ENCODE results near the gene ANKRD13C.

Gene ANKRD13C

GRCh38 chr1:70221238-70222121, 133.0 kb downstream of the ANKRD13C start, which contains the start of gene SRSF11:
TSS of gene SRSF11 (plus strand) at chr1:70221380. CDS start at chr1:70221637, 257 bp downstream.
- DNase-seq (ENCODE audit: extremely low spot score) = peak; percentile 98
- CTCF ChIA-PET = interaction anchor here (0.8 to 1.7 kb wide), 2 partner anchors 11 to 161 kb away, joined by 9 read pairs; no protein-coding TSS in a partner anchor
- POLR2A ChIA-PET = interaction anchor here (0.8 to 3.2 kb wide), 17 partner anchors 10 to 276 kb away, joined by 3 to 30 read pairs (median 5); partner anchors contain the start of genes ANKRD13C, CTH and LRRC40
- TF ChIP-seq ZNF384 (IDR thresholded peaks at IDR 0.05) (no peak), TARDBP (IDR thresholded peaks at IDR 0.05) (peak; percentile 88), SUZ12 (IDR thresholded peaks at IDR 0.05) (no peak), CTBP1 (IDR thresholded peaks at IDR 0.05; ENCODE audit: borderline replicate concordance) (no peak), NFRKB (IDR thresholded peaks at IDR 0.05) (no peak), ELF4 (IDR thresholded peaks at IDR 0.05) (no peak; the same call in 1 of the 2 replicates), LEF1 (IDR thresholded peaks at IDR 0.05; ENCODE audit: borderline replicate concordance) (0 out of 2 replicates have a peak, but pooled peaks have one; percentile 8), FOXM1 (IDR thresholded peaks at IDR 0.05; ENCODE audit: borderline replicate concordance) (no peak), L3MBTL2 (conservative IDR thresholded peaks at IDR 0.05) (peak; percentile 67), ARNT (IDR thresholded peaks at IDR 0.05) (no peak), HDGF (IDR thresholded peaks at IDR 0.05; ENCODE audit: borderline replicate concordance) (no peak), BHLHE40 (IDR thresholded peaks at IDR 0.05; ENCODE audit: borderline replicate concordance) (no peak), SP1 (IDR thresholded peaks at IDR 0.05) (no peak), PKNOX1 (IDR thresholded peaks at IDR 0.05) (no peak)

GRCh38 chr1:70220517-70221237, 133.8 kb downstream of the ANKRD13C start:
- no peak for TF ChIP-seq FOXK2 (IDR thresholded peaks at IDR 0.05)
- TF ChIP-seq LEF1 (IDR thresholded peaks at IDR 0.05; ENCODE audit: borderline replicate concordance) = no peak
- no peak for TF ChIP-seq SUZ12 (IDR thresholded peaks at IDR 0.05)
- no peak for TF ChIP-seq HDGF (IDR thresholded peaks at IDR 0.05; ENCODE audit: borderline replicate concordance)
- no peak for TF ChIP-seq ZNF384 (IDR thresholded peaks at IDR 0.05)
- TF ChIP-seq BHLHE40 (IDR thresholded peaks at IDR 0.05; ENCODE audit: borderline replicate concordance) = no peak
- no peak for TF ChIP-seq ELF4 (IDR thresholded peaks at IDR 0.05)
- no peak for TF ChIP-seq FOXA1 (IDR thresholded peaks at IDR 0.05)
- no peak for TF ChIP-seq NFRKB (IDR thresholded peaks at IDR 0.05)
- TF ChIP-seq PKNOX1 (IDR thresholded peaks at IDR 0.05) = no peak
- no peak for TF ChIP-seq ARNT (IDR thresholded peaks at IDR 0.05)
- no peak; the same call in 1 of the 2 replicates for TF ChIP-seq CTBP1 (IDR thresholded peaks at IDR 0.05; ENCODE audit: borderline replicate concordance)
- no peak for TF ChIP-seq TARDBP (IDR thresholded peaks at IDR 0.05)
- no peak for TF ChIP-seq FOXM1 (IDR thresholded peaks at IDR 0.05; ENCODE audit: borderline replicate concordance)
- no peak for TF ChIP-seq SP1 (IDR thresholded peaks at IDR 0.05)
- no peak for TF ChIP-seq L3MBTL2 (conservative IDR thresholded peaks at IDR 0.05)
- DNase-seq (ENCODE audit: extremely low spot score) = no peak
- CTCF ChIA-PET = interaction anchor here (0.8 to 1.7 kb wide), 2 partner anchors 10 to 160 kb away, joined by 9 read pairs; no protein-coding TSS in a partner anchor
- POLR2A ChIA-PET = interaction anchor here (0.8 to 3.2 kb wide), 17 partner anchors 9 to 276 kb away, joined by 3 to 30 read pairs (median 4); partner anchors contain the start of genes ANKRD13C, CTH and LRRC40

GRCh38 chr1:70220015-70220414, 134.5 kb downstream of the ANKRD13C start:
- CTCF ChIA-PET = interaction anchor here (1.7 kb wide), 1 partner anchor 9 kb away, joined by 9 read pairs; no protein-coding TSS in a partner anchor
- POLR2A ChIA-PET = interaction anchor here (0.8 to 3.2 kb wide), 5 partner anchors 8 to 191 kb away, joined by 3 to 30 read pairs (median 20); partner anchors contain the start of genes CTH and LRRC40
- TF ChIP-seq ARNT (IDR thresholded peaks at IDR 0.05) = no peak
- no peak for TF ChIP-seq TARDBP (IDR thresholded peaks at IDR 0.05)
- peak; percentile 29; the same call in 1 of the 2 replicates for TF ChIP-seq PKNOX1 (IDR thresholded peaks at IDR 0.05)
- TF ChIP-seq SUZ12 (IDR thresholded peaks at IDR 0.05) = no peak
- no peak for TF ChIP-seq FOXK2 (IDR thresholded peaks at IDR 0.05)
- no peak for TF ChIP-seq CTBP1 (IDR thresholded peaks at IDR 0.05; ENCODE audit: borderline replicate concordance)
- TF ChIP-seq SP1 (IDR thresholded peaks at IDR 0.05) = no peak
- no peak for TF ChIP-seq ELF4 (IDR thresholded peaks at IDR 0.05)
- no peak for TF ChIP-seq NFRKB (IDR thresholded peaks at IDR 0.05)
- DNase-seq (ENCODE audit: extremely low spot score) = no peak

- CTCF ChIA-PET = interaction anchor here (1.7 kb wide), 1 partner anchor 9 kb away, joined by 9 read pairs; the partner anchor contains the start of gene SRSF11
- POLR2A ChIA-PET = interaction anchor here (0.6 to 4.4 kb wide), 2 partner anchors 9 to 143 kb away, joined by 3 to 20 read pairs; partner anchors contain the start of genes ANKRD13C and SRSF11
- TF ChIP-seq HDGF (IDR thresholded peaks at IDR 0.05; ENCODE audit: borderline replicate concordance) = no peak
- TF ChIP-seq SUZ12 (IDR thresholded peaks at IDR 0.05) = no peak
- TF ChIP-seq SP1 (IDR thresholded peaks at IDR 0.05) = no peak
- no peak for TF ChIP-seq LEF1 (IDR thresholded peaks at IDR 0.05; ENCODE audit: borderline replicate concordance)
- no peak for TF ChIP-seq FOXM1 (IDR thresholded peaks at IDR 0.05; ENCODE audit: borderline replicate concordance)
- no peak for TF ChIP-seq NFRKB (IDR thresholded peaks at IDR 0.05)
- no peak for TF ChIP-seq ZNF384 (IDR thresholded peaks at IDR 0.05)
- no peak for TF ChIP-seq PKNOX1 (IDR thresholded peaks at IDR 0.05)
- no peak for TF ChIP-seq FOXK2 (IDR thresholded peaks at IDR 0.05)
- TF ChIP-seq TARDBP (IDR thresholded peaks at IDR 0.05) = no peak
- TF ChIP-seq FOXA1 (IDR thresholded peaks at IDR 0.05) = no peak
- no peak for TF ChIP-seq ELF4 (IDR thresholded peaks at IDR 0.05)
- TF ChIP-seq L3MBTL2 (conservative IDR thresholded peaks at IDR 0.05) = no peak
- TF ChIP-seq CTBP1 (IDR thresholded peaks at IDR 0.05; ENCODE audit: borderline replicate concordance) = no peak
- no peak for TF ChIP-seq BHLHE40 (IDR thresholded peaks at IDR 0.05; ENCODE audit: borderline replicate concordance)
- TF ChIP-seq ARNT (IDR thresholded peaks at IDR 0.05) = no peak
- DNase-seq (ENCODE audit: extremely low spot score) = no peak
These were observed 143.0 kb downstream of the ANKRD13C start for GRCh38 chr1:70211541-70211940.

Data from HEK293T (cell line).